ENCODE measurements around the gene DBT.

DNA sequence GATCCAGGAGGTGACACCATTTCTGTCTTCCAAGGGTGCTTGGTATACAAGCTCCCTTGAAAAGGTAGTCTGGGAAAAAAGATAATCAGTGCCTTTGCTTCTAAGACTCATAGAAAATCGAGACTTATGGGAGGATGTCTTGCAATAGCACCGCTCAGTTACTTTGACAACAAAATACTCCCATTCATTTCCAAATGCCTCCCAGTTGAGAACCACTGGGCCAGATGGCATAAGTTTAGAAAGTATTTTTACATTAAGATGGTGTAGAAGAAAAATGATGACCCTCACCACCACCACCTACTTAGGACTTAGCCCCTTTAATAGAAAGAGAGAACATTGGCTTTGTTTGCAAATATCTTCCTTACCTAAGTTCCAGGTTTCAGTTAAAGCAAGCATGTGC, 112.0 kb downstream of the DBT start:
- TF ChIP-seq, protein P1, sequence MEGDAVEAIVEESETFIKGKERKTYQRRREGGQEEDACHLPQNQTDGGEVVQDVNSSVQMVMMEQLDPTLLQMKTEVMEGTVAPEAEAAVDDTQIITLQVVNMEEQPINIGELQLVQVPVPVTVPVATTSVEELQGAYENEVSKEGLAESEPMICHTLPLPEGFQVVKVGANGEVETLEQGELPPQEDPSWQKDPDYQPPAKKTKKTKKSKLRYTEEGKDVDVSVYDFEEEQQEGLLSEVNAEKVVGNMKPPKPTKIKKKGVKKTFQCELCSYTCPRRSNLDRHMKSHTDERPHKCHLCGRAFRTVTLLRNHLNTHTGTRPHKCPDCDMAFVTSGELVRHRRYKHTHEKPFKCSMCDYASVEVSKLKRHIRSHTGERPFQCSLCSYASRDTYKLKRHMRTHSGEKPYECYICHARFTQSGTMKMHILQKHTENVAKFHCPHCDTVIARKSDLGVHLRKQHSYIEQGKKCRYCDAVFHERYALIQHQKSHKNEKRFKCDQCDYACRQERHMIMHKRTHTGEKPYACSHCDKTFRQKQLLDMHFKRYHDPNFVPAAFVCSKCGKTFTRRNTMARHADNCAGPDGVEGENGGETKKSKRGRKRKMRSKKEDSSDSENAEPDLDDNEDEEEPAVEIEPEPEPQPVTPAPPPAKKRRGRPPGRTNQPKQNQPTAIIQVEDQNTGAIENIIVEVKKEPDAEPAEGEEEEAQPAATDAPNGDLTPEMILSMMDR (IDR thresholded peaks at IDR 0.05; ENCODE audit: insufficient read depth, low read length) = no peak
- TF ChIP-seq, protein P2, sequence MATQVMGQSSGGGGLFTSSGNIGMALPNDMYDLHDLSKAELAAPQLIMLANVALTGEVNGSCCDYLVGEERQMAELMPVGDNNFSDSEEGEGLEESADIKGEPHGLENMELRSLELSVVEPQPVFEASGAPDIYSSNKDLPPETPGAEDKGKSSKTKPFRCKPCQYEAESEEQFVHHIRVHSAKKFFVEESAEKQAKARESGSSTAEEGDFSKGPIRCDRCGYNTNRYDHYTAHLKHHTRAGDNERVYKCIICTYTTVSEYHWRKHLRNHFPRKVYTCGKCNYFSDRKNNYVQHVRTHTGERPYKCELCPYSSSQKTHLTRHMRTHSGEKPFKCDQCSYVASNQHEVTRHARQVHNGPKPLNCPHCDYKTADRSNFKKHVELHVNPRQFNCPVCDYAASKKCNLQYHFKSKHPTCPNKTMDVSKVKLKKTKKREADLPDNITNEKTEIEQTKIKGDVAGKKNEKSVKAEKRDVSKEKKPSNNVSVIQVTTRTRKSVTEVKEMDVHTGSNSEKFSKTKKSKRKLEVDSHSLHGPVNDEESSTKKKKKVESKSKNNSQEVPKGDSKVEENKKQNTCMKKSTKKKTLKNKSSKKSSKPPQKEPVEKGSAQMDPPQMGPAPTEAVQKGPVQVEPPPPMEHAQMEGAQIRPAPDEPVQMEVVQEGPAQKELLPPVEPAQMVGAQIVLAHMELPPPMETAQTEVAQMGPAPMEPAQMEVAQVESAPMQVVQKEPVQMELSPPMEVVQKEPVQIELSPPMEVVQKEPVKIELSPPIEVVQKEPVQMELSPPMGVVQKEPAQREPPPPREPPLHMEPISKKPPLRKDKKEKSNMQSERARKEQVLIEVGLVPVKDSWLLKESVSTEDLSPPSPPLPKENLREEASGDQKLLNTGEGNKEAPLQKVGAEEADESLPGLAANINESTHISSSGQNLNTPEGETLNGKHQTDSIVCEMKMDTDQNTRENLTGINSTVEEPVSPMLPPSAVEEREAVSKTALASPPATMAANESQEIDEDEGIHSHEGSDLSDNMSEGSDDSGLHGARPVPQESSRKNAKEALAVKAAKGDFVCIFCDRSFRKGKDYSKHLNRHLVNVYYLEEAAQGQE (IDR thresholded peaks at IDR 0.05; ENCODE audit: insufficient replicate concordance, low read depth) = no peak
- TF ChIP-seq GABPA (IDR thresholded peaks at IDR 0.05; ENCODE audit: low read depth) = no peak
